Psoas muscle (tissue), 8 donors: ENCODE results near the gene TUBA4B. TPM values are rescaled to one million over a fixed set of nuclear protein-coding genes. Genes with fewer than 3 reads are reported as not detected.

ENCODE experiments used
- ATAC-seq, 4 donors: fragments of 200-7000 bp; cut with Tn5 transposase; one replicate each; pipeline ENCODE4 v1.9.1; 2020; ENCODE audit warnings: moderate library complexity in 3 of 4, mild to moderate bottlenecking in 2 of 4
- DNase-seq, 2 donors: peaks; one replicate each; pipeline ENCODE4 v3.0.0-alpha.2; 2020
- H3K27ac ChIP-seq: fragments of 200-600 bp; one replicate; pipeline ENCODE4 v1.8.0; 2022
- H3K27me3 ChIP-seq, 3 donors: fragments of 200-600 bp in 1 of 3; one replicate each; pipeline versions ENCODE4 v1.6.1 to v1.8.0; 2013 to 2022; ENCODE audit warnings: low read length in 2 of 3, mild to moderate bottlenecking in 2 of 3, moderate library complexity in 1 of 3; ENCODE audit not compliant: insufficient read depth in 3 of 3
- H3K36me3 ChIP-seq, 2 donors: fragments of 200-600 bp in 1 of 2; one replicate each; pipeline versions ENCODE4 v1.6.1 to v1.8.0; 2013 to 2022; ENCODE audit warnings: low read depth in 1 of 2, mild to moderate bottlenecking in 1 of 2, moderate library complexity in 1 of 2; ENCODE audit not compliant: insufficient read depth in 1 of 2
- H3K4me1 ChIP-seq: fragments of 200-600 bp; one replicate; pipeline ENCODE4 v1.8.0; 2022
- H3K4me3 ChIP-seq: fragments of 200-600 bp; one replicate; pipeline ENCODE4 v1.8.0; 2022; ENCODE audit warnings: mild to moderate bottlenecking
- H3K9me3 ChIP-seq: fragments of 200-600 bp; one replicate; pipeline ENCODE4 v1.8.0; 2022
- WGBS, 3 donors: extraction: QIAGEN DNeasy Blood & Tissue Kit; methylation state at CpG; one replicate each; pipeline versions ENCODE4 v1.1.6 to v1.1.7; 2013; 5-methylcytosine and 5-hydroxymethylcytosine counted together
- intact Hi-C, 2 donors: fragments of 100-400 bp; cut with DNase I; formaldehyde crosslinking; loops; one replicate each; pipeline versions ENCODE4 v1.11.0 to v1.14.2; 2022
- polyA plus RNA-seq, 3 donors: library from polyadenylated mRNA; stranded (reverse); fragments of 200-250 nt; gene quantifications; one replicate each; pipeline ENCODE4 v1.2.3, GENCODE V29; 2013
- total RNA-seq, 4 donors: library from RNA; stranded (reverse); fragmentation: NEBNext Ultra II Directional in 2 of 4; extraction: Animal tissue kit (Norgen Biotek cat#: 25700) in 2 of 4; gene quantifications; one replicate each; pipeline versions ENCODE4 v1.2.1 to v1.2.4, GENCODE V29; 2021 to 2023
- TF ChIP-seq, protein P1 (sequence below): fragments of 200-600 bp; IDR thresholded peaks from one replicate; pipeline ENCODE4 v1.8.0; 2022; ENCODE audit warnings: antibody characterized with exemption
- donor health status: healthy with polysubstance abuse.
- donor health status: DM: no; HTN: no; CAD: no; lungs with moderate emphysema.
- donor health status: Bipolar disorder and iron deficiency.
- donor health status: healthy.
- donor health status: DM: yes; HTN: yes; CAD: no.
- donor health status: DM: no; HTN: no; CAD: no.
- donor health status: DM: no; HTN: no; CAD: no.
- donor health status: DM: yes; HTN: yes; CAD: no.

Gene TUBA4B
- total and polyA plus RNA-seq, 7 donors: 0.06 TPM; not detected in 6

DNA sequence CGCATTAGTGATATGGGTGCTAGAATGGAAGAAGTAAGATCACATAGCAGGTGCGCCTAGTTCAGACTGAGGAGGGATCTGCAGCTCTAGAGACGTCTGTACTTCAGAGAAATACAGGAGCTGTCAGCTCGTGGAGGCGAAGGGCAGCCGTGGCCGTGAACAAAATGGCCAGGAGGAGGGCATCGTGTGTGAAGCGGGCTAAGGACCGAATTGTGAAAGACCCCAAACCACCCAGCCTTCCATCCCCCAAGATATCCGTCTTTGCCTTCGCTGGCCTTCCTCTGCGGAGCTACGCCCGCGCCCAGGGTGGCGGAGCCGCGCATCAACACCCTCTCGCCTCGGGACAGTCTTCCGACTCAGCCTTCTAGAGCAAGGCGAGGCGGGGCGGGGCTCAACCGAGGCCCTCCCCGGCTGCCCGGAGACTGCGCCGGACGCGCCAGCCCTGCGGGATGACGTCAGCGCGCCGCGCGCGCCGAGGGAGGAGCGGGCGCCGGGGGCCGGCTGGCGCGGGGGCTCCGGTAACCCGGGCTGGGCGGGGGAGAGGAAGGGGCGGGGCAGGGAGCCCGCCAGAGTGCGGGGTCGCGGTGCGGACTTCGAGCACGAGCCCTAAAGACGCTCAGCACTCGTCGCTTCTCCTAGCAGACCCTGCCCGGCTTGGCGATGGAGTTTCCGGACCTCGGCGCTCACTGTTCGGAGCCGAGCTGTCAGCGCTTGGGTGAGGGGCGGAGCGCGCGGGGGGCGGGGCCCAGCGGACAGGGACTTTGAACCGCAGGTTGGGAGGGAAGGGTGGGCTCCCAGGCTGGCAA lies 46.5 kb upstream of the TUBA4B start, which contains the start of gene ZFAND2B:
Gene ZFAND2B (plus strand): TSS at position 455 of the 806 bp plus-strand sequence. CDS start 206 bp downstream, at position 661.
- WGBS, 3 donors: 0 to 1% (median 0%) methylated on average over 59 to 76 of the region's 76 CpGs
- peak within 1 kb of the TSS; percentile 91 for H3K27ac ChIP-seq
- H3K4me1 ChIP-seq: peaks cover 15% of the 10 kb centered on the region
- H3K27me3 ChIP-seq: no peaks in the 10 kb centered on the region
- DNase-seq (peak; percentile 95 to 97), ATAC-seq (peak; percentile 97 to 98 (median 98))
- H3K4me3 ChIP-seq: peak within 1 kb of the TSS; percentile 75
- TF ChIP-seq, protein P1, sequence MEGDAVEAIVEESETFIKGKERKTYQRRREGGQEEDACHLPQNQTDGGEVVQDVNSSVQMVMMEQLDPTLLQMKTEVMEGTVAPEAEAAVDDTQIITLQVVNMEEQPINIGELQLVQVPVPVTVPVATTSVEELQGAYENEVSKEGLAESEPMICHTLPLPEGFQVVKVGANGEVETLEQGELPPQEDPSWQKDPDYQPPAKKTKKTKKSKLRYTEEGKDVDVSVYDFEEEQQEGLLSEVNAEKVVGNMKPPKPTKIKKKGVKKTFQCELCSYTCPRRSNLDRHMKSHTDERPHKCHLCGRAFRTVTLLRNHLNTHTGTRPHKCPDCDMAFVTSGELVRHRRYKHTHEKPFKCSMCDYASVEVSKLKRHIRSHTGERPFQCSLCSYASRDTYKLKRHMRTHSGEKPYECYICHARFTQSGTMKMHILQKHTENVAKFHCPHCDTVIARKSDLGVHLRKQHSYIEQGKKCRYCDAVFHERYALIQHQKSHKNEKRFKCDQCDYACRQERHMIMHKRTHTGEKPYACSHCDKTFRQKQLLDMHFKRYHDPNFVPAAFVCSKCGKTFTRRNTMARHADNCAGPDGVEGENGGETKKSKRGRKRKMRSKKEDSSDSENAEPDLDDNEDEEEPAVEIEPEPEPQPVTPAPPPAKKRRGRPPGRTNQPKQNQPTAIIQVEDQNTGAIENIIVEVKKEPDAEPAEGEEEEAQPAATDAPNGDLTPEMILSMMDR: peak; percentile 9
- intact Hi-C loops: loop anchor here in 1 of 2 donors (1.0 kb wide), 1 partner anchor 28 kb away; the partner anchor contains the start of gene RETREG2
- no peaks in the 10 kb centered on the region for H3K9me3 ChIP-seq
- H3K36me3 ChIP-seq: peaks cover 3 to 41% of the 10 kb centered on the region in 2 donors

DNA sequence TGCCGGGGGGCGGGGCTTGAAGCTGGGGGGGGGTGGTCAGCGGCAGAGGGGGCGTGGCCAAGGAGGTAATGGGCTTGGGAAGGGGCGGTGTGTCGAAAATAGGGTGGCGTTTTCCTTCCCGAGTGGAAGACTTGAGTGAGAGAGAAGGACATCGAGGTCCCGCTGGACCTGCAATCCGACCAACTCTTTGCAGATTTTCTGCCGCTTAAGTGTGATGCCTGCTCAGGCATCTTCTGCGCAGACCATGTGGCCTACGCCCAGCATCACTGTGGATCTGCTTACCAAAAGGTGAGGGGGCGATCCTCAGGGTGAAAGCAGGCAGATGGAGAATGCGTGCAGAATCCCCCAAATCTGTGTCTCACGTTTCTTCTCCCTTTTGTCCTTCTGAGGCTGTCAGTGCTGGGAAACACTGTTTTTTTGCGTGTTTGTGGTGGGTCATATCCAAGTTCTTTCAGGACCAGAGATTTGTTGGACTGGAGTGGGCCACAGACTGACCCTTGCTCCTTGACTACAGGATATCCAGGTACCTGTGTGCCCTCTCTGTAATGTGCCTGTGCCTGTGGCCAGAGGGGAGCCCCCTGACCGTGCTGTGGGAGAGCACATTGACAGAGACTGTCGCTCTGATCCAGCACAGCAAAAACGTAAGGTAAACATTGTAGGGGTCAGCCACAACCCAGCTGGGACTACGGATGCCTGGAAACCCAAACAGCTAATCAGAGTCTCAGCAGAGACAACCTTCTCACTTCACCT lies 45.7 kb upstream of the TUBA4B start:
- peaks cover 15% of the 10 kb centered on the region for H3K4me1 ChIP-seq
- H3K9me3 ChIP-seq: no peaks in the 10 kb centered on the region
- ATAC-seq (peak in 2 of 4 donors; percentile 1 to 19), DNase-seq (no peak)
- H3K27ac ChIP-seq: peak overlapping the region; percentile 91
- no peaks in the 10 kb centered on the region for H3K27me3 ChIP-seq
- WGBS, 3 donors: 16 to 18% (median 17%) methylated on average over 21 to 22 of the region's 22 CpGs
- TF ChIP-seq, protein P1: no peak
- peaks cover 3 to 48% of the 10 kb centered on the region in 2 donors for H3K36me3 ChIP-seq
- intact Hi-C loops: no loop called here
- H3K4me3 ChIP-seq: peak overlapping the region; percentile 75

DNA sequence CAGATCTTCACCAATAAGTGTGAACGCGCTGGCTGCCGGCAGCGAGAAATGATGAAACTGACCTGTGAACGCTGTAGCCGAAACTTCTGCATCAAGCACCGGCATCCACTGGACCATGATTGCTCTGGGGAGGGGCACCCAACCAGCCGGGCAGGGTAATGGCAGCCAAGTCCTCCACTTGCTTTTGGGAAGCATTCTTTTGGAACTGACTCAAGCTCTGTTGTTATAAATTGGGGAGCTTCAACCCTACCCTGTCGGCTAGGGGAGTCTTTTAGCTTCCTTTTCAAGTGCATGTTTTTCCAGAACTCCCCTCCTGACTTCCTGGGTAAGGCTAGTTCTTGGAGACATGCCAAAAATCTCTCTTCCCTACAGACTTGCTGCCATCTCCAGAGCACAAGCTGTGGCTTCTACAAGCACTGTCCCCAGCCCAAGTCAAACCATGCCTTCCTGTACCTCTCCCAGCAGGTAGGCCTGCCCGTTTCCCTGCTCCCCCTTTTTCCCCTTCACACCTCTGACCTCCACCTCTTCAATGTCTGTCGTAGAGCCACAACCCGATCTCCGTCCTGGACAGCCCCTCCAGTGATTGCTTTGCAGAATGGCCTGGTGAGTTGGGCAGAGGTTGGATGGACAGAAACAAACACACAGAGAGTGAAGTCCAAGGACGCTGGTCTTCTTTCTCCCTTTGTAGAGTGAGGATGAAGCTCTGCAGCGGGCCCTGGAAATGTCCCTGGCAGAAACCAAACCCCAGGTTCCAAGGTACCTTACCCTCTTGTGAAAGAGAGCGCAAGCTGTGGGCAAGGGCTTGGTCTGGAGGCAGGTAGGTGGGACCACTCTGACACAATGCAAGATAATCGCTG lies 44.9 kb upstream of the TUBA4B start:
- TF ChIP-seq, protein P1: no peak
- ATAC-seq: no peak
- intact Hi-C loops: no loop called here
- Histone ChIP-seq H3K4me3 (peak overlapping the region; percentile 75), H3K27me3 (no peaks in the 10 kb centered on the region), H3K36me3 (peaks cover 3 to 56% of the 10 kb centered on the region in 2 donors), H3K9me3 (no peaks in the 10 kb centered on the region), H3K4me1 (peaks cover 15% of the 10 kb centered on the region), H3K27ac (peak overlapping the region; percentile 91)
- no peak for DNase-seq
- 72 to 79% (median 72%) methylated on average over 17 of the region's 17 CpGs for WGBS, 3 donors
